CD4-positive, alpha-beta T cell treated with Interleukin-17A for 4 hours (primary cell): ENCODE measurements around the gene VSIR.

Experiments
- DNase-seq: peaks from one replicate; pipeline ENCODE4 v3.0.0-alpha.2; 2020; ENCODE audit warnings: mixed read lengths

The VSIR gene

DNA sequence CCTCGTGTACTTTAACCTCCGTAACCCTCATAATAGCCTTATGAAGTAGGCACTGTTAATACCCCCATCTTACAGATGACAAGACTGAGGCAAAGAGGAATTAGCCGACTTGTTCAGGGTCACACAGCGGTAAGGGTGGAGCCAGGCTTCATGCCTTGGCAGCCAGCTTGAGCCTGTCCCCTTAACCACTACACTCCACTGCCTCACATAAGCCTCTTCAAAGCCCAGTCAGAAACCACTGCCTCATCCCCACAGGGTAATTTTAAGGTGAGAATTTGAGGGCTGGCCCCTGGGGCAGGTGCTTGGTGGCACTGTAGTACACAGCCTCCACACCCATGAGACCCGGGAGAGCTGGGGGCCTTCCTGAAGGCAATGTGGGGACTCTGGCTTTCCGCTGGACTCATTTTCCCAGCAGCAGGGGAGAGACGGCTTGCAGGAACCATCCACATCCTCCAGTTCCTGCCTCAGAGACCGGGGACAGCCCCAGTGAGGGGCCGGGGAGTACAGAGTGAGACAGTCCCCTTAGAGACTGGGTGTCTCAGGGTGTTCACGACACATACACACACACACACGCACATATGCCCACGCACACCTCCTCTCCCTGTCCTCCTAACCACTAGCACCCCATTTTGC is 46.1 kb downstream of the VSIR start:
- peak; percentile 67 for DNase-seq

DNA sequence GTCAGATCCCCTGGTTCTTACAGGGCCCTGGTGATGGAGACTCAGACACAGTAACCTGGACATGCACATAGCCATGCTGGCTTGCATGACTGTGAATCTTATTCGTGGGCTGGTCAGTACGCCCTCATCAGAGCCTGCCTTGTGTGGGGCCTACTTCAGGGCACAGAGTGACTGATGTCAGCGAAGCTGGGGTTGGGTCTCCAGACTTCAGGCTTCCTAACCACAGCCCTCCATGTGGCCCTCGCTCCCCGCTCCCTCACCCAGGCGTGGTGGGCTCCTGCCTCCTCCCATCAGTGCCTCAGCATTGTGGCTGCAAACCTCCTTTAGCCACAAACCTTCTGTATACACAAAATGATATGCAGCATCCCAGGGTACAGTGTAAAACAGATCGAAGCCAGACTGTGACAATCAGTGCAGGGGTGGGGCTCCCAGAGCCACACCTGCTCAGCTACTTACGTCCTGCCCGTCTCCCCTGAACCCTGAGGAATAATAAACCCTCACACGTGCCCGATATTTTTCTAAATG is 46.7 kb downstream of the VSIR start:
- DNase-seq: peak; percentile 62

DNA sequence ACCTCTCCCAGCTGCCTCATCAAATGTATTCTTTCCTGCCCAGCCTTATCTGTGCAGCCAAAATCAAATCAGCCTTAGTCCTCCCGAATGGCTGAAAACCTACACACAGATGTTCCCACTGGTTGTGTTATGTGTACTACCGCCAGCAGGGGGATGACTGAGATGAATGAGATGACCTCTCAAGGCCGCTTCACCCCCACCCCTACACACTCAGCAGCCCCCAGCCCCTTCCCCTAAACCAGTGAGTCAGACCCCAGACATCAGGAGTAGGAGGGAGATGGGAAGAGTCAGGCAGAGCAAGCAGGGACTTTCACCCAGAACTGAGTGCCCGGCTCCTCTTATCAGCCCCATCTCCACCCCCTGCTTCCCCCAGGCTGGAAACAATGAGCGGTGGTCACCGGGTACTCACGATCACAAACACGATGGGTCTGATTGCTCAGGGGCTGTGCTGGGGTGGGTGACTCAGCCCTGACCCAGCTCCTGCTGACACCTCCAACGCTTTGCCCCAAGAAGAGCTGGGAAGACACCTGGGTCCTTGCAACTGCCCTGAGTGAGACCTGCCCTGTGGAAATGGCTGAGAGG is 47.2 kb downstream of the VSIR start:
- DNase-seq: peak; percentile 73

DNA sequence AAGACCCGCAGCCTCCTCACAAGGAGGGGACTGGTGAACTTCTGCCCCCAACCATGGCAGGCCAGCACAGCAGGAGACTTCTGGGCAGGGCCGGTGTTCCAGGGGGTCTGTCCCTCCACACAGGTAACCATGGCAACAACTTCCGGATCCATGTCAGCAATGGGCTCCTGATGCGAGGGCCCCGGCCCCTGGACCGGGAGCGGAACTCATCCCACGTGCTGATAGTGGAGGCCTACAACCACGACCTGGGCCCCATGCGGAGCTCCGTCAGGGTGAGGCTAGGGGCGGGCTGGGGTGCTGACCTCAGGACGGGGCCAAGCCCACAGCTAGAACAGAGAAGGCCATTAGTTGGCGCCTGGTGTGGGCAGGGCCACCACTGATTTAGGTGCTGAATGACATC is 48.1 kb downstream of the VSIR start:
- no peak for DNase-seq

DNA sequence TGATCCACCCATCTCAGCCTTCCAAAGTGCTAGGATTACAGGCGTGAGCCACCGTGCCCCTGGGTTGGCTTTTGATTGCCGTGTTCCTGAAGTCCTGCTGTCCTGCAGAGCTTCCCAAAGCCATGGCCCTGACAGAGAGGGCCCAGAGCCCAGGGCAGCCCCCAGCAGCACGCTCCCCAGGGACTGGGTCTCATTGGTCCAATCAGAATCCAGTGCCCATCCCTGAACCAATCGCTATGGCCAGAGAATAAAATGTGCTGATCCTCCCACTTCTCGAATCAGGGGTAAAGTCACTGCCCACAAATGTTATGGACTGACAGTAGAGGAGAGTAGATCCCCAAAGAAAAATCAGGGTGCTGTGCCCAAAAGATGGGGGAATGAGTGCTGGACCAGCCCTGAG is 48.8 kb downstream of the VSIR start:
- DNase-seq: no peak

DNA sequence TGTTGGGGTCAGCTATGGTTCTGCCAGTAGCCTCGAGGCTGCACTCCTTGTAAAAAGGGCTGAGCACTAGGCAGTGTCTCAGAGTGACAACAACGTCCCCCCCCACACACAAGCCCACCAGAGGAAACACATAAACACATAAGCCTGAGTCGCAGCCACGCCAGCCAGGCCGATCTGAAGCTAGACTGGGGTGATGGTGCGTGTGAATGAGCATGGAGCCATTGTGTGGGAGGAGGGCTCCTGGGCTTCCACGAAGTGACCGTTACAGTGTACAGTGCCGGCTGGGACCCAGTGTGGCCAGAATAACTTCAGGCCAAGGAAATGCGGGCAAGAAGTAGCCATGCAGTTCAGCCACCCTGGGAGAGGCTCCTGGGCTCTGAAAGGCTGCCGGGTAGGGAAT is 50.0 kb downstream of the VSIR start:
- no peak for DNase-seq

GRCh38 chr10:71722849-71723248 is 50.5 kb downstream of the VSIR start:
- DNase-seq: no peak

DNA sequence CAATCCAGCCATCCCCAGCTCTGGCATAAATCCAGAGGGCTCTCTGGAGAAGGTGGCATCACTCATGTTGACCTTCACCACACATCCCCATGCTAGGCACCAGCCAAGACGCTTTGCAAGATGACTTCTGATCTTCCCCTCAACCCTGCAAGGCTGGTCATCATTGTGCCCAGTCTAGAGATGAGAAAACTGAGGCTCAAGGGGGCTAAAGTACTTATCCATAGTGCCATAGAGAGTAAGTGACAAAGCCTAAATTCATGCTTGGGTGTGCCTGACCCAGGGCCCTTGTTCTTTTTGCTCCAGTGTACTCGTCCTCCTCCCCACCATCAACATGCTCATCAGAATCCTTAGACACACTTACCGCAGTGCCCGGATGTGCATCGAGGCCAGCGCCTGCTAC is 52.0 kb downstream of the VSIR start:
- no peak for DNase-seq

DNA sequence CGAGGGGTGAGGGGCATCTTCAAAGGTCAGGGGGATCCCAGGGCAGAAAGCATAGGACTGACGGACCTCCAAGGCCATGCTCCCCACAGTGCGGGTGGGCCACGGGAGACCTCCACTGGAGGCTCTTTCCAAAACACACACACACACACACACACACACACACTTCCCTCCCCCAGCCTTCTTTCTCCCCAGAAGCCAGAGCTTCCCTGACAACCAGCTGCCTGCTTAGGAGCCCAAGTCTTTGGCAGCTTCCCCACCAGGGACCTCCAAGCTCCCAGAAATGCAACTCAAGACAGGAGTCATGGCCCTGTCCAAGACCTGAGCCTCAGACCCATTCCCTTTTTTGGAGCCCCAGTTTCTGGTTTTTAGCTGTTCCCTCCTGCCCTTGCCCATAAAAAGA is 53.0 kb downstream of the VSIR start:
- DNase-seq: no peak

DNA sequence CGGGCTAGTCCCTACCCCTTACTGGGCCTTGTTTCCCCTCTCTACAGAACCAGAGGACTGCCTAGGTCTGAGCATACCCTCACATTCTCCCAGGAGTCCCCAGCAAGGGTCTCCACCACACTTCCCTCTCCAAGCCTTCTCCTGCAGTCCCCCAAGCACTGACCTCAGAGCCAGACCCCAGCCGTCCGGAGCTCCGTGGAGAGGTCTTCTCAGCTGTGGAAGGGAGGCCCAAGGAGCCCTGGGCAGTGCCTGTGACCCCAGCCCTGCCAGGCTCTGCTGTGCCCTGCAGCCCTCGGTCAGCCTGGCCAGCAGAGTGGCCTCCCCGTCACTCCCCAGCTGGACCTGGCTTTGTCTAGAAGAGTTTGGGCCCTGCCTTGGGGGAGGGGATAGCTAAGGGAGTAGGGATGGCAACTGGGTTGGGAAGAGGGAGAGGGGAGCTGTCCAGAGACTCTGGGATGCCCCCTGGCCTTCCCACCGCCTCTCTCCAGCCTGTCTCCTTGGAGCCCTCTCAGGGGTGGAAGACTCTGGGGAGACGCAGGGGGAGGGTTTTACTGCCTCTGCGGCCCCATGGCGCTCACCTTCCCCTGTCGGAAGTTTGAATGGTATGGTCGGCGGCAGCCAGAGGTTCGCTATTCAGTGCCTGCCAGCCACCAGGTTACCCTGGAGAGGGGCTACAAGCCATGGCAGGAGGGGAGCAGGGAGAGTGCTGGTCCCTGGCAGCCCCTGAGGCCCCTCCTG is 53.7 kb downstream of the VSIR start, which contains the start of gene C10orf105:
Gene C10orf105 (minus strand): TSS at position 315 of the 738 bp plus-strand sequence. CDS start 3,441 bp downstream, outside the sequence.
- DNase-seq: no peak

DNA sequence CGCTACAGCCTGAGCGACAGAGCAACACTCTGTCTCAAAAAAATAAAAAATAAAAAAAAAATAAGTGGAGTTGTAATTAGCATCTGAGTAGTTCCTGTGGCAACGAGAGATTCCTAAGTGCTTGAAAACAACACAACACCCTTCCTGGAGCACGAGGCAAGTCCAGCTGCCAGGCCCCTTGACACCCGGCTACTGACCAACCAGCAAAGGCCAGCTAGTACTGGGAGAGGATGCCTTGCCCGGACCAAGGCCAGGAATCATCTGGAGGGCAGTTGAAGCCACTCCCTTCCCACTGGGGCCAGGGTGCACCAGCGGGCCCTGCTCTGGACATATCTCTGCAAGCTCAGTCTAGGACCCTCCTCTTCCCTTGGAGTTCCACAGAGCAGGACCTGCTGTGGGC is 54.3 kb downstream of the VSIR start:
- no peak for DNase-seq

- DNase-seq: no peak
Observed at GRCh38 chr10:71718165-71718698, 55.1 kb downstream of the VSIR start.

DNA sequence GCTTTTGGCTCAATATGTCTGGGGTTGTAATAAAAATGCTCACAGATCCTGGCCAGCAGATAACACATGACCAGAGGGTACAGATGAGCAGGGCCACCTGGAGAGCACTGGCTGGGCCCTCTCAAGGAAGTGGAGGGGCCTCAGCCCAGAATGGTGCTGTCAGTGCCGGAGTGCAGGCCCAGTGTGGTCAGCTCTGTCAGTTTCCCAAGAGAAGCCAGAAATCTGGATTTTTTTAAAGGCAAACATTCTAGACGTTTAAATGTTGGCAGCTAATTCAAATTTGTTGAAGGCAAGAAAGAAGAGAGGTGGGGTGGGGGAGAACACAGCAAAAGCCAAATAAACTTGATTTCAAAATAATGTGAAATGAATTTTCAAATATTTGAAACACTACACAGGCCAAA is 55.8 kb downstream of the VSIR start:
- DNase-seq: no peak

DNA sequence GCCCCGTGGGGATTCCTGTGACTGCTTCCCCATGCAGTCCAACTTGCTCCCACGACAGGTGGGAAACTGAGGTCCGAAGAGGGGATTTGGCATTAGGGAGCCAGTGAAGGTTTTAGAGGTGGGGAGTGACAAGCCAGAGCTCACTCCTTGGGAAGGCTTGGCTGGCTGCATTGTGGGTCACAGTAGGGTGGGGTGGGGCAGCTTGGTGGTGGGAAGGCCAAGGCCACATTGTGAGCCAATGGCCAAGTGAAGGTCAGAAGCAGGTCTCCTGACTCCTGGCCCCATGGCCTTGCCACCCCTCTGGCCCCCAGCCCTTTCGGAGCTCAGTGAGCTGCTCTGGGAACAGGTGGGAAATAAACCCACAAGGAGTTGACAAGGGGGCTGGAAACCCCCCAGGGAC is 56.3 kb downstream of the VSIR start:
- DNase-seq: no peak

GRCh38 chr10:71716426-71716825 is 56.9 kb downstream of the VSIR start:
- DNase-seq: no peak

DNA sequence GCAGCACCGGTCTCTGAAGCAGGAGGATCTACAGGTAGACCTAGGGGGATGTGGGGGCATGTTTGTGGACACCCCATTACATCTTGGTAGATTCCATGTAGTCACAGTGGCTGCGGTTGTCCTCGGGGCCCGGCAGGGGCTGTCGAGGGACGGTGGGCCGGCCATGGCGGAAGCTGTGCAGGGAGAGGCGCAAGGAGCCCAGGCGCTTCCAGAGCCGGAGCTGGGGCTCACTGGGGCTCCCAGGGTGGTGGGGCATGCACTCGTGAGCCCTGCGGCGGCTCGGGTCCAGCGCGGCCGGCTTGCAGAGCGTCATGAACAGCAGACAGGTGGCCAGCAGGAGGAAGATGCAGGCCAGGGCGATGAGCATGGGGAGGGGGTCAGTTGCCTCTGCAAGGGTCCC is 57.5 kb downstream of the VSIR start:
- DNase-seq: no peak

DNA sequence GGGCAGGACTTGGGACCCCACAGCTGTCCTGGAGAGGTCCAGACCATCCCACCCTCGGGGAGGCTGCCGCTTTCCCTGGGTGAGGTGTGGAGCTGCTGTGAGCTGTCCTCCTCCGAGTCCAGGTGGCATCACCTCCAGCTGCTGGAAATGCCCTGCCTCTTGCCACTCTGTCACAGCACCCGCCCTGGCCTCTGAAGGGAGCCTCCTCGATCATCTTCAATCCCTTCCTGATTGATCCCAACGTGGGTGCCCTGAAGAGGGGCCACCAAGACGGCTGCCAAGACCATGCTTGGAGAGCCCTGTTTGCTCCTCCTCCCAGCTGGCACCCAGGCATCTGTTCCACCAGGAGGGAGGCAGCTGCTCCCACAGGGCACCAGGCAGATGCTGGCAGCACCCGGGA is 58.3 kb downstream of the VSIR start:
- no peak for DNase-seq

- no peak for DNase-seq
Observed at GRCh38 chr10:71714592-71714991, 58.7 kb downstream of the VSIR start.

DNA sequence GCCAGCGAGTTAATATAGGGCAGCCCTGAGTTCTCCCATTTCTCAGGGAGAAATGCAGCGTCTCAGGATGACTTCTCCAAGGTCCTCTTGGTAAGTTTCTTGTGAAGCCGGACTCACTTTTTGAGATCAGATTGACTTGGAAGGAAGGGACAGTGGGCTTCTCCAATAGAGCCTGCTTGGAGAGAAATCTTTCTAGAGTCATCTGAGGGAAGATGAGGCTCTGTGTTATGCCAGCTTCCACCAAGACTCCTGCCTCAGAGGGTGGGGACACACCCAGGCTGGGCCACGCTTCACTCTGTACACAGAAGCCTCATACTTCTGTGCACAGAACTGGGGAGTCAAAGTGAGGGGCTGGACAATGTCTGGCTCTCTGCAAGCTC is 59.3 kb downstream of the VSIR start:
- peak; percentile 41 for DNase-seq

GRCh38 chr10:71713135-71714030 is 59.9 kb downstream of the VSIR start:
- DNase-seq: peak; percentile 59

GRCh38 chr10:71712572-71713134 is 60.7 kb downstream of the VSIR start:
- DNase-seq: peak; percentile 56

- DNase-seq: no peak
Observed at GRCh38 chr10:71712170-71712569, 61.1 kb downstream of the VSIR start.
